Measurements from ENCODE around the gene AFF1.

AFF1 gene

GRCh38 chr4:87088186-87088585 lies 153.4 kb downstream of the AFF1 start:
- peaks cover 11% of the 10 kb centered on the region; the same call in 1 of the 2 replicates for H3F3A ChIP-seq (ENCODE audit: insufficient read depth, low read length)
- peaks cover 4% of the 10 kb centered on the region; the same call in 1 of the 2 replicates for H3K4me1 ChIP-seq (ENCODE audit: low read length)
- no peaks in the 10 kb centered on the region for H3K27me3 ChIP-seq (replicated peaks; ENCODE audit: insufficient read depth, low read length)
- no peak for TF ChIP-seq EZH2phosphoT487 (IDR thresholded peaks at IDR 0.05; ENCODE audit: low read length)
- TF ChIP-seq CTCF (IDR thresholded peaks at IDR 0.05; ENCODE audit: low read length): no peak
- no peak for TF ChIP-seq EZH2 (optimal IDR thresholded peaks at IDR 0.05; ENCODE audit: low read depth, low read length)
- H3K79me2 ChIP-seq (ENCODE audit: low read length): peaks cover 70% of the 10 kb centered on the region
- H3K36me3 ChIP-seq (replicated peaks; ENCODE audit: insufficient read depth, low read length): no peaks in the 10 kb centered on the region; the same call in 1 of the 2 replicates
- DNase-seq: no peak
- H3K9ac ChIP-seq (ENCODE audit: low read length): no peak overlapping the region
- H3K4me3 ChIP-seq (ENCODE audit: low read length): no peak overlapping the region
- H4K20me1 ChIP-seq (ENCODE audit: insufficient read depth, low read length): no peaks in the 10 kb centered on the region; the same call in 1 of the 2 replicates
- no peaks in the 10 kb centered on the region for H3K9me2 ChIP-seq (replicated peaks; ENCODE audit: insufficient read depth, low read length)
- H3K27ac ChIP-seq (ENCODE audit: low read length): no peak overlapping the region
- H2AFZ ChIP-seq (ENCODE audit: low read length): no peak overlapping the region
- H3K9me3 ChIP-seq (replicated peaks; ENCODE audit: insufficient read depth, low read length): no peaks in the 10 kb centered on the region
- no peak overlapping the region for H3K4me2 ChIP-seq (ENCODE audit: low read depth, low read length)

GRCh38 chr4:87089368-87089767 lies 154.6 kb downstream of the AFF1 start:
- Histone ChIP-seq H3F3A (ENCODE audit: insufficient read depth, low read length) (peaks cover 12% of the 10 kb centered on the region; the same call in 1 of the 2 replicates), H3K9me3 (replicated peaks; ENCODE audit: insufficient read depth, low read length) (no peaks in the 10 kb centered on the region), H3K9ac (ENCODE audit: low read length) (no peak overlapping the region), H3K36me3 (replicated peaks; ENCODE audit: insufficient read depth, low read length) (no peaks in the 10 kb centered on the region; the same call in 1 of the 2 replicates), H3K79me2 (ENCODE audit: low read length) (peaks cover 71% of the 10 kb centered on the region), H3K4me3 (ENCODE audit: low read length) (no peak overlapping the region), H3K4me2 (ENCODE audit: low read depth, low read length) (no peak overlapping the region), H3K9me2 (replicated peaks; ENCODE audit: insufficient read depth, low read length) (no peaks in the 10 kb centered on the region), H3K27me3 (replicated peaks; ENCODE audit: insufficient read depth, low read length) (no peaks in the 10 kb centered on the region), H3K27ac (ENCODE audit: low read length) (no peak overlapping the region), H3K4me1 (ENCODE audit: low read length) (peaks cover 12% of the 10 kb centered on the region), H2AFZ (ENCODE audit: low read length) (no peak overlapping the region), H4K20me1 (ENCODE audit: insufficient read depth, low read length) (peaks cover 2% of the 10 kb centered on the region; the same call in 1 of the 2 replicates)
- no peak for TF ChIP-seq CTCF (IDR thresholded peaks at IDR 0.05; ENCODE audit: low read length)
- no peak for TF ChIP-seq EZH2phosphoT487 (IDR thresholded peaks at IDR 0.05; ENCODE audit: low read length)
- TF ChIP-seq EZH2 (optimal IDR thresholded peaks at IDR 0.05; ENCODE audit: low read depth, low read length): no peak
- DNase-seq: no peak

GRCh38 chr4:87090305-87090704 lies 155.5 kb downstream of the AFF1 start:
- Histone ChIP-seq H3K9me2 (replicated peaks; ENCODE audit: insufficient read depth, low read length) (no peaks in the 10 kb centered on the region), H3K27ac (ENCODE audit: low read length) (no peak overlapping the region), H3K36me3 (replicated peaks; ENCODE audit: insufficient read depth, low read length) (no peaks in the 10 kb centered on the region; the same call in 1 of the 2 replicates), H3K9ac (ENCODE audit: low read length) (no peak overlapping the region), H3K27me3 (replicated peaks; ENCODE audit: insufficient read depth, low read length) (no peaks in the 10 kb centered on the region), H3K4me1 (ENCODE audit: low read length) (peaks cover 12% of the 10 kb centered on the region), H3F3A (ENCODE audit: insufficient read depth, low read length) (peaks cover 12% of the 10 kb centered on the region; the same call in 1 of the 2 replicates), H3K4me2 (ENCODE audit: low read depth, low read length) (no peak overlapping the region), H2AFZ (ENCODE audit: low read length) (no peak overlapping the region), H3K4me3 (ENCODE audit: low read length) (no peak overlapping the region), H3K9me3 (replicated peaks; ENCODE audit: insufficient read depth, low read length) (no peaks in the 10 kb centered on the region), H4K20me1 (ENCODE audit: insufficient read depth, low read length) (peaks cover 2% of the 10 kb centered on the region; the same call in 1 of the 2 replicates), H3K79me2 (ENCODE audit: low read length) (peaks cover 70% of the 10 kb centered on the region)
- DNase-seq: no peak
- no peak for TF ChIP-seq CTCF (IDR thresholded peaks at IDR 0.05; ENCODE audit: low read length)
- no peak for TF ChIP-seq EZH2phosphoT487 (IDR thresholded peaks at IDR 0.05; ENCODE audit: low read length)
- TF ChIP-seq EZH2 (optimal IDR thresholded peaks at IDR 0.05; ENCODE audit: low read depth, low read length): no peak
